Gastroesophageal sphincter (tissue), 4 donors: ENCODE data around the gene LMAN1L. TPM values are rescaled to one million over a fixed set of nuclear protein-coding genes. Genes with fewer than 3 reads are reported as not detected.
A peak's percentile ranks its signal among the peaks of the same experiment; 100 is the strongest.

Source experiments
- ATAC-seq: fragments of 150-250 bp; one replicate; pipeline ENCODE4 v1.9.1; 2016; ENCODE audit warnings: mild to moderate bottlenecking, moderate library complexity
- H3K27ac ChIP-seq, 4 donors: fragments of 200-600 bp; sonication (generic) in 3 of 4; 1 replicate in 3 of 4; 2 replicates in 1 of 4; pipeline ENCODE4 v1.5.1; 2016 to 2019
- H3K27me3 ChIP-seq: fragments of 200-600 bp; sonication (generic); one replicate; pipeline ENCODE4 v1.5.1; 2019
- H3K36me3 ChIP-seq, 2 donors: fragments of 200-600 bp; sonication (generic); one replicate each; pipeline ENCODE4 v1.5.1; 2019; ENCODE audit warnings: control low read depth in 1 of 2
- H3K4me1 ChIP-seq, 3 donors: fragments of 200-600 bp; sonication (generic); 1 replicate in 2 of 3; 2 replicates in 1 of 3; pipeline ENCODE4 v1.5.1; 2016 to 2019; ENCODE audit warnings: control low read depth in 2 of 3
- H3K4me3 ChIP-seq, 2 donors: fragments of 200-600 bp; sonication (generic); one replicate each; pipeline ENCODE4 v1.5.1; 2019; ENCODE audit warnings: mild to moderate bottlenecking in 1 of 2, moderate library complexity in 1 of 2
- H3K9me3 ChIP-seq, 3 donors: fragments of 200-600 bp; sonication (generic); one replicate each; pipeline ENCODE4 v1.5.1; 2017 to 2019; ENCODE audit warnings: control low read depth in 2 of 3
- CTCF ChIP-seq, 4 experiments: fragments of 200-600 bp in 2 of 4; fragments of 450-650 bp in 2 of 4; sonication (generic) in 1 of 4; IDR thresholded peaks; one replicate each; pipeline ENCODE4 v1.5.1; 2017 to 2019; ENCODE audit warnings: antibody characterized with exemption in 4 of 4, mild to moderate bottlenecking in 2 of 4, moderate library complexity in 2 of 4
- EP300 ChIP-seq: sonication (generic); formaldehyde crosslinking; IDR thresholded peaks from one replicate; pipeline ENCODE4 v1.6.1; 2017; ENCODE audit warnings: antibody characterized with exemption, mild to moderate bottlenecking
- POLR2A ChIP-seq, 2 donors: fragments of 450-650 bp; IDR thresholded peaks; one replicate each; pipeline ENCODE4 v1.6.1; 2017; ENCODE audit warnings: antibody characterized with exemption in 2 of 2, mild to moderate bottlenecking in 2 of 2, moderate library complexity in 1 of 2
- POLR2AphosphoS5 ChIP-seq: sonication (generic); formaldehyde crosslinking; IDR thresholded peaks from one replicate; pipeline ENCODE4 v1.6.1; 2017; ENCODE audit warnings: antibody characterized with exemption
- WGBS, 2 donors: methylation state at CpG; one replicate each; pipeline ENCODE4 v1.1.5; 2018; ENCODE audit warnings: low coverage in 1 of 2; 5-methylcytosine and 5-hydroxymethylcytosine counted together
- total RNA-seq, 4 donors: library from RNA; depleted of rRNA; stranded (reverse); fragments of >200 nt; gene quantifications; one replicate each; pipeline ENCODE4 v1.1.0, GENCODE V29; 2016

Gene LMAN1L
- total RNA-seq, 4 donors from 2014 or later, result 0.27 TPM; not detected in 3

- Histone ChIP-seq H3K27me3 (peaks cover 16% of the 10 kb centered on the region), H3K4me1 (no peaks in the 10 kb centered on the region), H3K27ac (no peak overlapping the region), H3K36me3 (peaks cover 0 to 30% of the 10 kb centered on the region in 2 donors), H3K4me3 (no peak overlapping the region), H3K9me3 (no peaks in the 10 kb centered on the region)
- WGBS, 2 donors, result 100% methylated on average over 1 of the region's 12 CpGs; no CpG with 5 or more reads in 1 of the 2 donors
- ATAC-seq, result no peak
- no peak for TF ChIP-seq POLR2AphosphoS5
- TF ChIP-seq EP300, result no peak
- TF ChIP-seq CTCF (IDR thresholded peaks at IDR 0.05), result no peak
- TF ChIP-seq POLR2A (IDR thresholded peaks at IDR 0.05), result no peak
Measured at GRCh38 chr15:74833376-74834107, 20.9 kb downstream of the LMAN1L start.

- peaks cover 2% of the 10 kb centered on the region for H3K27me3 ChIP-seq
- TF ChIP-seq CTCF (IDR thresholded peaks at IDR 0.05) (peak in 3 of 4 experiments; percentile 44 to 73 (median 51)), POLR2A (IDR thresholded peaks at IDR 0.05) (no peak), EP300 (no peak), POLR2AphosphoS5 (no peak)
- no peak overlapping the region for H3K4me3 ChIP-seq
- H3K9me3 ChIP-seq, result no peaks in the 10 kb centered on the region
- H3K36me3 ChIP-seq, result peaks cover 0 to 48% of the 10 kb centered on the region in 2 donors
- 64 to 67% methylated on average over 1 to 2 of the region's 5 CpGs for WGBS, 2 donors
- H3K27ac ChIP-seq, result no peak overlapping the region
- no peaks in the 10 kb centered on the region for H3K4me1 ChIP-seq
- peak; percentile 64 for ATAC-seq
Measured at GRCh38 chr15:74835312-74835823, 22.7 kb downstream of the LMAN1L start.

GRCh38 chr15:74836846-74837245 is 24.2 kb downstream of the LMAN1L start:
- WGBS, 2 donors, result 77% methylated on average over 5 of the region's 7 CpGs; no CpG with 5 or more reads in 1 of the 2 donors

GRCh38 chr15:74837482-74838136 is 25.0 kb downstream of the LMAN1L start:
- no peak for ATAC-seq
- Histone ChIP-seq H3K9me3 (no peaks in the 10 kb centered on the region), H3K4me1 (peaks cover 0 to 22% (median 11%) of the 10 kb centered on the region in 3 donors), H3K4me3 (no peak overlapping the region), H3K27ac (no peak overlapping the region), H3K36me3 (peaks cover 0 to 61% of the 10 kb centered on the region in 2 donors), H3K27me3 (no peaks in the 10 kb centered on the region)
- 59 to 70% methylated on average over 2 to 5 of the region's 15 CpGs for WGBS, 2 donors
- TF ChIP-seq POLR2AphosphoS5, result no peak
- TF ChIP-seq CTCF (IDR thresholded peaks at IDR 0.05), result no peak
- no peak for TF ChIP-seq EP300

More at GRCh38 chr15:74836846-74837245, 24.2 kb downstream of the LMAN1L start:
- no peak for TF ChIP-seq EP300
- TF ChIP-seq POLR2A (IDR thresholded peaks at IDR 0.05), result no peak
- Histone ChIP-seq H3K27me3 (no peaks in the 10 kb centered on the region), H3K27ac (no peak overlapping the region), H3K4me3 (no peak overlapping the region), H3K4me1 (peaks cover 0 to 14% (median 5%) of the 10 kb centered on the region in 3 donors), H3K36me3 (peaks cover 0 to 61% of the 10 kb centered on the region in 2 donors), H3K9me3 (no peaks in the 10 kb centered on the region)
- no peak for ATAC-seq

- no peak for TF ChIP-seq POLR2AphosphoS5
- TF ChIP-seq POLR2A (IDR thresholded peaks at IDR 0.05), result no peak
- TF ChIP-seq EP300, result no peak
- no peak for TF ChIP-seq CTCF (IDR thresholded peaks at IDR 0.05)
- WGBS, 2 donors, result 100% methylated on average over 1 of the region's 10 CpGs; no CpG with 5 or more reads in 1 of the 2 donors
- Histone ChIP-seq H3K36me3 (peaks cover 0 to 61% of the 10 kb centered on the region in 2 donors), H3K4me1 (peaks cover 0 to 23% (median 11%) of the 10 kb centered on the region in 3 donors), H3K27me3 (no peaks in the 10 kb centered on the region), H3K4me3 (no peak overlapping the region), H3K27ac (no peak overlapping the region), H3K9me3 (no peaks in the 10 kb centered on the region)
- no peak for ATAC-seq
Measured at GRCh38 chr15:74838137-74838516, 25.5 kb downstream of the LMAN1L start.
